NT2/D1 (cell line): ENCODE measurements around the gene GTPBP8.
"Not testable (repeated sequence)": the region's sequence is repeated elsewhere in the genome, so short reads cannot be mapped to it uniquely, and the experiment has no call there.

Source experiments
- SUZ12 ChIP-seq: IDR thresholded peaks from 2 replicates; pipeline ENCODE4 v1.6.1; 2011; ENCODE audit not compliant: insufficient read length, insufficient read depth; ENCODE audit errors: extremely low read depth
- YY1 ChIP-seq: IDR thresholded peaks from 2 replicates; pipeline ENCODE4 v1.6.1; 2011; ENCODE audit not compliant: insufficient read length, insufficient read depth
- ZNF274 ChIP-seq: IDR thresholded peaks from 2 replicates; pipeline ENCODE4 v1.6.1; 2011; ENCODE audit warnings: mild to moderate bottlenecking, low read depth, low read length

DNA sequence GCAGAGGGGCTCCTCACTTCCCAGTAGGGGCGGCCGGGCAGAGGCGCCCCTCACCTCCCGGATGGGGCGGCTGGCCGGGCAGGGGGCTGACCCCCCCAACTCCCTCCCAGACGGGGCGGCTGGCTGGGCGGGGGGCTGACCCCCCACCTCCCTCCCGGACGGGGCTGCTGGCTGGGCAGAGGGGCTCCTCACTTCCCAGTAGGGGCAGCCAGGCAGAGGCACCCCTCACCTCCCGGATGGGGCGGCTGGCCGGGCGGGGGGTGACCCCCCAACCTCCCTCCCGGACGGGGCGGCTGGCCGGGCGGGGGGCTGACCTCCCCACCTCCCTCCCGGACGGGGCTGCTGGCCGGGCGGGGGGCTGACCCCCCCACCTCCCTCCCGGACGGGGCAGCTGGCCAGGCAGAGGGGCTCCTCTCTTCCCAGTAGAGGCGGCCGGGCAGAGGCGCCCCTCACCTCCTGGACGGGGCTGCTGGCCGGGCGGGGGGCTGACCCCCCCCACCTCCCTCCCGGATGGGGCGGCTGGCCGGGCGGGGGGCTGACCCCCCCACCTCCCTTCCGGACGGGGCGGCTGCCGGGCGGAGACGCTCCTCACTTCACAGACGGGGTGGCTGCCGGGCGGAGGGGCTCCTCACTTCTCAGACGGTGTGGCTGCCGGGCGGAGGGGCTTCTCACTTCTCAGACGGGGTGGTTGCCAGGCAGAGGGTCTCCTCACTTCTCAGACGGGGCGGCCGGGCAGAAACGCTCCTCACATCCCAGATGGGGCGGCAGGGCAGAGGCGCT lies 55.6 kb downstream of the GTPBP8 start:
- not testable (repeated sequence) for TF ChIP-seq ZNF274, SUZ12, YY1
